Posterior cingulate gyrus (tissue), 11 donors: ENCODE data around the gene AGBL1.
"Not testable (repeated sequence)": the region's sequence is repeated elsewhere in the genome, so short reads cannot be mapped to it uniquely, and the experiment has no call there.

Experiments used
- DNase-seq, 10 donors: peaks; one replicate each; pipeline versions ENCODE4 v3.0.0 to v3.0.0-alpha.2; 2020 to 2021; ENCODE audit warnings: mixed read lengths in 3 of 10
- intact Hi-C: fragments of 100-400 bp; cut with DNase I; formaldehyde crosslinking; loops from one replicate; pipeline ENCODE4 v1.15.1; 2023

AGBL1 gene

DNA sequence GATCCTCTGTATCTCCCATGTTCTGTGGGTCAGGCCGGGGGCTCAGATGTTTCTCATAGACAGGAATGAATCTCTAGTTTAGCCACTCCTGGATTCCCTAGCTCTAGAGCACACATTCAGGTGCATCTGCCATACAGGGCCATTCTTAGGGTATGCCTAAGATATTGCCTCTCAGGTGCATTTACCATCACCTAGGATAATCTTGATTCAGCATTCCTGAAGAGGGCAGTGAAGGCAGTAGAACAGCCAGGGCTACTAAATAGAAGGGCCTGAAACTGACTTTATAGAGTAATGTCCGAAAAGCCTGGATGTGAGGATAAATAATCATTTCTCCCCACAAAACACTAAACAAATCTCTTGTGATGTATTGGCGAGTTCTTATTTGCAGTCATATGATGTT, 882.0 kb downstream of the AGBL1 start:
- DNase-seq = no peak
- intact Hi-C loops = no loop called here

DNA sequence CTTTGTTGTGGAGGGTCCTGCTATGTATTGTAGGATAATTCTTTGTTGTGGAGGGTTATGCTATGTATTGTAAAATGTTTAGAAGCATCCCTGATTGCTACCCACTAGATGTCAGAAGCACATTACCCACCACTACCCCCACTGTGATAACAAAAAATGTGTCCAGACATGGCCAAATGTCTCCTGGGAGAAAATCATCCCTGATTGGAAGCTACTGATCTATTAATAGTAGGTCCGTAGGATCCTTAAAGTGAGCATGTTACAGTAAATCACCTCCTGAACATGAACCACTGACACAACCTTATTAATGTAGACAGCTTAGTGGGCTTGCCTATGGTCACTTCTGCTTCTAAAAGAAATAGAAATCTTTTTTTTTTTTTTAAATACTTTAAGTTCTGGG, 884.6 kb downstream of the AGBL1 start:
- no peak for DNase-seq
- intact Hi-C loops = no loop called here

DNA sequence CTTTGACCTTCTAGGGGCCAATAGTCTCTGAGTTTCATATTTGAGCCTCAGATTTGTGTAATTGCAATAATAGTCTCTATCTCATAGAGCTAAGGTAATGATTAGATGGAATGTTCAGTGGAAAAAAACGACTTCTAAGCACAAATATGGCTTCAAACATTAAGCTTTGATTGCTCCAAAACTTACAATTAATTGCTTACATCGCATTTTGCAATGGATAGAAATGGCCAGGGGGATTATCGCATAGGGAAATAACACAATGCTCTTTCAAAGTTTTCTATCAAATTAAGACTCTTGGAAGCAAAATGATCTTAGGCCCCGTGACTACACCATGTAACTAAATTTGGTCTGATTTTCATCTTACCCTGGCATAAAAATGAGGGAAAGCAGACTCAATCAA, 888.6 kb downstream of the AGBL1 start:
- intact Hi-C loops = no loop called here

GRCh38 chr15:86969364-86969763, 889.7 kb downstream of the AGBL1 start:
- DNase-seq = no peak
- intact Hi-C loops = no loop called here

More for the DNA sequence above, 888.6 kb downstream of the AGBL1 start:
- DNase-seq = no peak

- no peak for DNase-seq
- intact Hi-C loops = no loop called here
Observed at GRCh38 chr15:86973284-86973844, 893.7 kb downstream of the AGBL1 start.

GRCh38 chr15:86988033-86988432, 908.4 kb downstream of the AGBL1 start:
- intact Hi-C loops = no loop called here
- DNase-seq = no peak

GRCh38 chr15:87021751-87022150, 942.1 kb downstream of the AGBL1 start:
- intact Hi-C loops = no loop called here
- DNase-seq = no peak

DNA sequence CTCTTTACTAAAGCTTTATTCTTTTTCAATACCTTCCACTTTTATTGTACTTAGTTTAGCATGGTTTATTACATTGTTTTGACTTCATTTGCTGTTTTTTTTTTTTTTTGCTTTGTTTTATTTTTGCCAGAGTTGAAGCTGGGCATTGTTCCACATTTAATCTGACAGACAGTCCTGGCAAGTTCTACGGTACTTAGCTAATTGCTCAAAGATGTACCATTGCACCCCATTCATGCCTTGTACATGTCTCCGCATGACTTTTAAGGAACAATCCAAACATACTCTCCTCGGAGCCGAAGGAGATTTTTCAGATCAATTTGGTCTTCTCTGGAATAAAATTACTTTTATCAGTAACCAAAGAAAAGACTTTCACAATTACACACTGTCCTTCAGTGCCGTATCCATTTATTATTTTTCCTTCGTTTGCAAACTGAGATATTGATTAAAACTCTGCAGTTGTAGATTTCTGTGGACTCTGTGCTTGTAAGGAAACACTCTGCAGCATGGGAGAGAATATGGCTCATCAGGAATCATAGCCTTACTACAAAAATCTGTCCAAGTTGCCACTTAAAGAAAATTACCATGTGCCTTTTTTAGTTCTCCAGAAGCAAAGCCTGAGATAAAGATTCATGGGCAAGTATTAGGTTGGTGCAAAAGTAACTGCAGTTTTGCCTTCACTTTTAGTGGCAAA, 952.0 kb downstream of the AGBL1 start:
- intact Hi-C loops = no loop called here
- no peak for DNase-seq

DNA sequence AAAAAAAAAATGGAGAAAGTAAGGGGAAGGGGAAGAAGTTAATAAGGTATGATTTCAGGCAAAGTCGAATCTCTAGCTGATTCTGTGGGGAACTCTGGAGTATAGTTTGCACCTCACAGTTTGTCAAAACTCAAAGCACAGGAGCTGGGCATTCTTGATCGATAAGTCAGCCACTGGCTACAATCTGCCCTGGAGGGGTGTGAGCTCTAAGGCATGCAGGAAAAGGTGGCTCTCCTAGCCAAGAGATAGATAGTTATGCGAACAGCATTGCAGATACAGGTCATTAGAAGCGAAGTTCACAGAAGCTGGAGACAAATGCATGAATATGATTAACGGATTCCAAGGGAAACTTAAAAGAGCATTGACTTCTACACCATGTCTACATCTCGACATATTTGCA, 952.6 kb downstream of the AGBL1 start:
- no peak for DNase-seq
- intact Hi-C loops = no loop called here

DNA sequence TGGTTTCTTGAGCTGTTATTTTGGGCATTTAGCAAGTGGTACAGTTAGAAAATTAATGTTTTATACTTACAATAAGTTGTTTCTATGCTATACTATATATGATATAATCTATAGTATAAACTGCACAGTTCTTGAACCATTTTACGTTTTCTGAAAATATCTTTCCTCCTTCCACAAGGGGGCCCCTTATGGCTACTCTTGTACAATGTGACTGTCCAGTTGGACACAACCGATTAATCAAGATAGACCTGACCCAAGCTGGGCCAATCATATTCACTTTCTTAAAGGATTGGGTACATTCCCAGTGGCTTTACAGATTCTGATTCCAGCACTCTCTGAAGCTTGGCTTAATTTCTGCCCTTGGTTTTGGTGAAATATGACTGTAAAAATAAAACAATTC, 953.4 kb downstream of the AGBL1 start:
- no peak for DNase-seq
- intact Hi-C loops = no loop called here

DNA sequence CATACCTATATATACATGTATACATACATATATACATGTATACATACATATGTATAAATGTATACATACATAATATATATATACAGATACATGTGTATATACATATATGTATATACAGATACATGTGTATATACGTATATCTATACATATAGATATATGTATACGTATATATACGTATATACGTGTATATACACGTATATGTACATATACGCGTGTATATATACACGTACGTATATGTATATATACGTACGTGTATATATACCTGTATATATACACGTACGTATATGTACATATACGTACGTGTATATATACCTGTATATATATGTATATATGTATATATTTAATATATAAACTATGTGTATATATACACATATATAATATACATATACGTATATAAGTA, 955.2 kb downstream of the AGBL1 start:
- intact Hi-C loops = no loop called here
- DNase-seq = no peak

- no peak for DNase-seq
- intact Hi-C loops = no loop called here
Observed at GRCh38 chr15:87038404-87038803, 958.7 kb downstream of the AGBL1 start.

- DNase-seq, intact Hi-C loops: not testable (repeated sequence)
Observed at GRCh38 chr15:87042619-87043018, 962.9 kb downstream of the AGBL1 start.

DNA sequence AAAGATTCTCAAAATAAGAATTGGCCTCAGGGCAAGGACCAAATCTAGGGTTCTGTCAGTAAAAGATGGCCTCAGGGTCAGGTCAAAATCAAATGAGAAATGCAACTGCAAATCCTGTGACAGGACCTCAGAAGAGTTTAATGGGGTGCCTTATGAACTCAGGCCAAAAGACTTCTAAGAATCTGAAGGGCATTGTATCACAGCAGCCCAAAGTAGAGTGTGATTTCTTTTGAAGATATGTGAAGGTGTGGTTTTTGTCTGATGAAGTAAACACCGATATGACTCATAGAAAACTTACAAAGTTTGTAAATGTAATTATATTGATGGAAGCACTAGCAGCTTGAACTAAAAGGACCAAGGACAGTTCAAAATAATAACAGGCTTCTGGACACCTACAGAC, 966.1 kb downstream of the AGBL1 start:
- intact Hi-C loops = no loop called here
- no peak for DNase-seq

- intact Hi-C loops = no loop called here
Observed at GRCh38 chr15:87047203-87047965, 967.7 kb downstream of the AGBL1 start.

More at GRCh38 chr15:87047203-87047965, 967.7 kb downstream of the AGBL1 start:
- DNase-seq = no peak
